K562 (cell line): Measurements from ENCODE around the gene GRIN2A. TPM values are rescaled to one million over a fixed set of nuclear protein-coding genes. Genes with fewer than 3 reads are reported as not detected.

Source experiments
- ATAC-seq: fragments of 200-7000 bp; cut with Tn5 transposase; 3 replicates; pipeline ENCODE4 v1.9.1; 2020; ENCODE audit warnings: moderate library complexity
- BruUV-seq: library from RNA; stranded (reverse); fragments of 400-500 nt; replicated peaks from 2 replicates; lab custom pipeline; 2021; lab: Mats Ljungman, UMichigan
- CTCF ChIA-PET: fragments of 300-600 bp; formaldehyde crosslinking; extraction: SDS; loops from one replicate; lab custom pipeline; 2021; ENCODE audit warnings: low intra/inter-chr PET ratio; lab: Yijun Ruan, JAX
- POLR2A ChIA-PET: fragments of 300-600, 350-650 bp; sonication (Branson Sonifier 250); formaldehyde crosslinking; extraction: SDS; loops from one replicate; lab custom pipeline; 2021; ENCODE audit warnings: antibody characterized with exemption, inconsistent platforms; lab: Yijun Ruan, JAX
- DNase-seq, 4 experiments: peaks; one replicate each; pipeline versions ENCODE4 v3.0.0 to v3.0.0-alpha.2; 2011 to 2018; ENCODE audit warnings: low spot score in 3 of 4, mixed read lengths in 3 of 4; ENCODE audit errors: extremely low read depth in 1 of 4
- FAIRE-seq: peaks from 2 replicates; lab custom pipeline; 2011; peaks lifted over from hg19 to GRCh38; lab: Jason Lieb, UNC
- H2AFZ ChIP-seq: 2 replicates; pipeline ENCODE4 v1.6.0; 2011; ENCODE audit warnings: low read depth, low read length, control low read depth, inconsistent platforms
- H3K27ac ChIP-seq: fragments of 200-600 bp; 3 replicates; pipeline ENCODE4 v1.8.0; 2011; ENCODE audit warnings: low read depth, mild to moderate bottlenecking, control low read depth, inconsistent platforms, low read length, moderate library complexity, mixed read lengths; ENCODE audit errors: extremely low read depth
- H3K27me3 ChIP-seq, 2 experiments: fragments of 300-600 bp in 1 of 2; 2 replicates in 1 of 2; 3 replicates in 1 of 2; pipeline versions ENCODE4 v1.6.0 to v1.8.0; 2011; ENCODE audit warnings: inconsistent platforms in 2 of 2, low read length in 2 of 2, mild to moderate bottlenecking in 1 of 2, mixed read lengths in 1 of 2, moderate library complexity in 1 of 2; ENCODE audit not compliant: control insufficient read depth in 2 of 2, insufficient read depth in 2 of 2
- H3K36me3 ChIP-seq: fragments of 300-600 bp; 3 replicates; pipeline ENCODE4 v1.8.0; 2011; ENCODE audit warnings: mild to moderate bottlenecking, low read length, inconsistent platforms; ENCODE audit not compliant: control insufficient read depth, insufficient read depth
- H3K4me1 ChIP-seq, 2 experiments: fragments of 200-600 bp in 1 of 2; replicated peaks in 1 of 2; 2 replicates in 1 of 2; 3 replicates in 1 of 2; pipeline versions ENCODE4 v1.5.1 to v1.8.0; 2011; ENCODE audit warnings: inconsistent platforms in 2 of 2, low read length in 2 of 2, mild to moderate bottlenecking in 1 of 2, mixed read lengths in 1 of 2, moderate library complexity in 1 of 2; ENCODE audit not compliant: control insufficient read depth in 2 of 2, insufficient read depth in 2 of 2
- H3K4me2 ChIP-seq: 2 replicates; pipeline ENCODE4 v1.6.1; 2011; ENCODE audit warnings: low read length, control low read depth, inconsistent platforms, mixed read lengths; ENCODE audit not compliant: insufficient read depth
- H3K4me3 ChIP-seq: fragments of 200-600 bp; sonication (generic), shearing (Covaris generic); 2 replicates; pipeline ENCODE4 v1.5.1; 2016; ENCODE audit warnings: control low read depth, inconsistent platforms
- H3K79me2 ChIP-seq: fragments of 200-600 bp; 3 replicates; pipeline ENCODE4 v1.8.0; 2011; ENCODE audit warnings: low read length, inconsistent platforms; ENCODE audit not compliant: control insufficient read depth, insufficient read depth
- H3K9ac ChIP-seq, 2 experiments: 2 replicates each; pipeline versions ENCODE4 v1.6.0 to v1.6.1; 2011; ENCODE audit warnings: low read depth in 2 of 2, low read length in 2 of 2, control low read depth in 1 of 2, inconsistent platforms in 1 of 2, mild to moderate bottlenecking in 1 of 2, mixed read lengths in 1 of 2; ENCODE audit not compliant: insufficient read depth in 1 of 2
- H3K9me1 ChIP-seq: one replicate; pipeline ENCODE4 v1.6.0; 2011; ENCODE audit warnings: inconsistent platforms, mild to moderate bottlenecking, low read length, moderate library complexity; ENCODE audit not compliant: control insufficient read depth, insufficient read depth
- H3K9me3 ChIP-seq: replicated peaks from 2 replicates; pipeline ENCODE4 v1.5.1; 2011; ENCODE audit warnings: low read depth, low read length, inconsistent platforms; ENCODE audit not compliant: control insufficient read depth, insufficient read depth
- H4K20me1 ChIP-seq: replicated peaks from 2 replicates; pipeline ENCODE4 v1.6.1; 2011; ENCODE audit warnings: low read length, inconsistent platforms, mixed read lengths; ENCODE audit not compliant: control insufficient read depth, insufficient read depth
- CGGBP1 ChIP-seq: fragments of 250-450 bp; sonication (Bioruptor Pico); IDR thresholded peaks from 2 replicates; pipeline ENCODE4 v1.9.0; 2021; ENCODE audit warnings: mild to moderate bottlenecking
- HES1 ChIP-seq: fragments of 450-650 bp; IDR thresholded peaks from 2 replicates; pipeline ENCODE4 v1.6.1; 2016; ENCODE audit warnings: low read depth, mild to moderate bottlenecking, moderate library complexity
- ILK ChIP-seq: fragments of 450-650 bp; IDR thresholded peaks from 2 replicates; pipeline ENCODE4 v1.6.1; 2016; ENCODE audit warnings: missing genetic modification characterization, low read depth, mild to moderate bottlenecking, missing compliant biosample characterization, moderate library complexity, borderline replicate concordance
- MEF2D ChIP-seq: conservative IDR thresholded peaks from 2 replicates; pipeline ENCODE4 v1.6.1; 2016; ENCODE audit warnings: low read depth, missing genetic modification characterization, missing compliant biosample characterization
- MGA ChIP-seq: fragments of 450-650 bp; IDR thresholded peaks from 2 replicates; pipeline ENCODE4 v1.6.1; 2016; ENCODE audit warnings: mild to moderate bottlenecking, moderate library complexity
- SRF ChIP-seq, 2 experiments: fragments of 250-450, 450-650 bp in 1 of 2; sonication (Bioruptor Pico) in 1 of 2; sonication (generic) in 1 of 2; formaldehyde crosslinking; IDR thresholded peaks; 2 replicates each; pipeline versions ENCODE4 v1.5.0 to v1.5.1; 2020 to 2022; ENCODE audit warnings: mild to moderate bottlenecking in 1 of 2, missing genetic modification reagents in 1 of 2
- TEAD2 ChIP-seq: fragments of 450-650 bp; IDR thresholded peaks from 2 replicates; pipeline ENCODE4 v1.6.1; 2016; ENCODE audit warnings: missing genetic modification characterization, control low read depth, missing compliant biosample characterization
- TGIF2 ChIP-seq: sonication (generic); formaldehyde crosslinking; IDR thresholded peaks from 2 replicates; pipeline ENCODE4 v1.8.1; 2022; ENCODE audit warnings: mild to moderate bottlenecking, missing genetic modification reagents, moderate library complexity
- WGBS: fragments of 100-300 bp; shearing (Covaris generic); methylation state at CpG from one replicate; pipeline ENCODE4 v1.1.6; 2016; ENCODE audit warnings: low coverage, mixed read lengths; ENCODE audit not compliant: insufficient coverage; ENCODE audit errors: missing lambda C conversion rate; 5-methylcytosine and 5-hydroxymethylcytosine counted together
- in situ Hi-C: fragments of 300-500 bp; cut with MboI; formaldehyde crosslinking; loops from 4 replicates; pipeline ENCODE4 v1.15.0; 2018; ENCODE audit warnings: inconsistent platforms, mixed read lengths
- intact Hi-C: fragments of 100-400 bp; cut with micrococcal nuclease; formaldehyde crosslinking; loops from 2 replicates; pipeline ENCODE4 v1.14.2; 2022
- polyA plus RNA-seq, 8 experiments: library from polyadenylated mRNA; depleted of rRNA in 4 of 8; stranded (reverse) in 5 of 8; unstranded in 3 of 8; fragments of >200 nt; fragmentation: Nextera tagmentation in 2 of 8; fragmentation: Illumina TruSeq in 1 of 8; extraction: Ambion mirVana in 2 of 8; extraction: Trizol in 1 of 8; gene quantifications; 2 replicates each; pipeline versions ENCODE4 v1.2.1 to v1.2.3, GENCODE V29; 2011 to 2014; ENCODE audit warnings: inconsistent platforms in 1 of 8, missing spikeins in 1 of 8
- total RNA-seq, 7 experiments: library from RNA; depleted of rRNA in 6 of 7; stranded (reverse); fragments of >200 nt in 6 of 7; fragmentation: Illumina TruSeq in 2 of 7; extraction: Trizol in 2 of 7; gene quantifications; 2 replicates each; pipeline versions ENCODE4 v1.2.1 to v1.2.3, GENCODE V29; 2011 to 2021; ENCODE audit warnings: low replicate concordance in 1 of 7
- TF ChIP-seq, protein P1 (sequence below): fragments of 250-450 bp; sonication (Bioruptor Pico); IDR thresholded peaks from 2 replicates; pipeline ENCODE4 v1.8.0; 2021; ENCODE audit warnings: mild to moderate bottlenecking, moderate library complexity

Gene GRIN2A
- total and polyA plus RNA-seq, 9 of the 15 experiments (the other 6 are each of a cell fraction or from before 2014, with no cell fraction given): not detected

DNA sequence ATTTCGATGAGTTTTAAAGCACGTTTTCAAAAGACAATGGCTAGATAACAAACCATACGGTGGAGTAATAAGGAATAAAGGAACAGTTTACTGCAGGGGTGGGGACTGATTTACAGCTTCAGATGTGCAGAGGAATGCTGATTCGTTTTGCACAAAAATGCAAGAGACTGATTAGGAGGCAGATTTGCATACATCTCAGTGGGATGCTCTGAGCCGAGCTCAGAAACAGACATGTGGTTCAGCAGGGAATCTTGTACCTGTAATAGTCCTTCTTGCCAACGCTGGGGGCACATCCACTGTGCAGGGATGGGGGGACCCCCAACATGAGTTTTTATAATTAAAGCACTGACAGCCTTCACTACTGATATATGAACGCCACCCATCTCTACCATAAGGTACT is 308.0 kb downstream of the GRIN2A start:
- 0% methylated on average over 7 of the region's 7 CpGs for WGBS
- no peak for ATAC-seq
- Histone ChIP-seq H3K9me3 (no peaks in the 10 kb centered on the region), H4K20me1 (no peaks in the 10 kb centered on the region), H3K36me3 (no peaks in the 10 kb centered on the region), H3K4me1 (no peaks in the 10 kb centered on the region), H2AFZ (no peak overlapping the region), H3K79me2 (no peaks in the 10 kb centered on the region), H3K9ac (no peak overlapping the region), H3K4me2 (no peak overlapping the region), H3K27me3 (no peaks in the 10 kb centered on the region; a peak in 3 of 5 replicates), H3K9me1 (no peaks in the 10 kb centered on the region), H3K4me3 (no peak overlapping the region), H3K27ac (no peak overlapping the region)
- no peak for DNase-seq
- no peak for FAIRE-seq
- POLR2A ChIA-PET: no interaction called here
- CTCF ChIA-PET: no interaction called here
- BruUV-seq: no TSS peak
- intact Hi-C loops: no loop called here
- in situ Hi-C loops: no loop called here
- no peak for TF ChIP-seq ILK (tag)
- no peak for TF ChIP-seq MGA
- no peak for TF ChIP-seq SRF (CRISPR knock-in tag; IDR thresholded peaks at IDR 0.05)
- TF ChIP-seq, protein P1, sequence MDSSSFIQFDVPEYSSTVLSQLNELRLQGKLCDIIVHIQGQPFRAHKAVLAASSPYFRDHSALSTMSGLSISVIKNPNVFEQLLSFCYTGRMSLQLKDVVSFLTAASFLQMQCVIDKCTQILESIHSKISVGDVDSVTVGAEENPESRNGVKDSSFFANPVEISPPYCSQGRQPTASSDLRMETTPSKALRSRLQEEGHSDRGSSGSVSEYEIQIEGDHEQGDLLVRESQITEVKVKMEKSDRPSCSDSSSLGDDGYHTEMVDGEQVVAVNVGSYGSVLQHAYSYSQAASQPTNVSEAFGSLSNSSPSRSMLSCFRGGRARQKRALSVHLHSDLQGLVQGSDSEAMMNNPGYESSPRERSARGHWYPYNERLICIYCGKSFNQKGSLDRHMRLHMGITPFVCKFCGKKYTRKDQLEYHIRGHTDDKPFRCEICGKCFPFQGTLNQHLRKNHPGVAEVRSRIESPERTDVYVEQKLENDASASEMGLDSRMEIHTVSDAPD (CRISPR knock-in tag): no peak
- no peak for TF ChIP-seq HES1
- no peak for TF ChIP-seq CGGBP1 (CRISPR knock-in tag)
- no peak for TF ChIP-seq TEAD2
- no peak for TF ChIP-seq MEF2D (tag)
- TF ChIP-seq TGIF2 (CRISPR knock-in tag): no peak
